ENCODE measurements around the gene PDE6H. TPM values are rescaled to one million over a fixed set of nuclear protein-coding genes. Genes with fewer than 3 reads are reported as not detected.

Gene PDE6H
- total RNA-seq, 1 donor from 2014 or later, result not detected

GRCh38 chr12:14964406-14964805 is 8.4 kb upstream of the PDE6H start:
- intact Hi-C loops (cut with micrococcal nuclease), result no loop called here

GRCh38 chr12:14965221-14965620 is 7.6 kb upstream of the PDE6H start:
- intact Hi-C loops (cut with micrococcal nuclease), result no loop called here

- intact Hi-C loops (cut with micrococcal nuclease), result no loop called here
Observed at GRCh38 chr12:14968478-14968877, 4.4 kb upstream of the PDE6H start.

- intact Hi-C loops (cut with micrococcal nuclease), result no loop called here
Observed at GRCh38 chr12:14970473-14970872, 2.4 kb upstream of the PDE6H start.

GRCh38 chr12:14974633-14975032 is 1.8 kb downstream of the PDE6H start:
- intact Hi-C loops (cut with micrococcal nuclease), result no loop called here

- intact Hi-C loops (cut with micrococcal nuclease), result no loop called here
Observed at GRCh38 chr12:14975457-14975856, 2.6 kb downstream of the PDE6H start.

- intact Hi-C loops (cut with micrococcal nuclease), result no loop called here
Observed at GRCh38 chr12:14976658-14977057, 3.8 kb downstream of the PDE6H start.

- intact Hi-C loops (cut with micrococcal nuclease), result loop anchor here (2.0 kb wide), 1 partner anchor 17 kb away; no protein-coding TSS in a partner anchor
Observed at GRCh38 chr12:14979468-14979867, 6.6 kb downstream of the PDE6H start.

GRCh38 chr12:14981049-14981448 is 8.2 kb downstream of the PDE6H start:
- intact Hi-C loops (cut with micrococcal nuclease), result no loop called here

- intact Hi-C loops (cut with micrococcal nuclease), result no loop called here
Observed at GRCh38 chr12:14982562-14982961, 9.7 kb downstream of the PDE6H start.

- intact Hi-C loops (cut with micrococcal nuclease), result no loop called here
Observed at GRCh38 chr12:14982991-14983390, 10.1 kb downstream of the PDE6H start.

GRCh38 chr12:14984036-14984435 is 11.2 kb downstream of the PDE6H start:
- intact Hi-C loops (cut with micrococcal nuclease), result no loop called here

GRCh38 chr12:14984766-14985285 is 12.0 kb downstream of the PDE6H start:
- intact Hi-C loops (cut with micrococcal nuclease), result no loop called here

GRCh38 chr12:14986449-14986848 is 13.6 kb downstream of the PDE6H start:
- intact Hi-C loops (cut with micrococcal nuclease), result no loop called here

- intact Hi-C loops (cut with micrococcal nuclease), result no loop called here
Observed at GRCh38 chr12:14988035-14988434, 15.2 kb downstream of the PDE6H start.

- intact Hi-C loops (cut with micrococcal nuclease), result no loop called here
Observed at GRCh38 chr12:14989790-14990189, 16.9 kb downstream of the PDE6H start.

GRCh38 chr12:14991069-14991468 is 18.2 kb downstream of the PDE6H start:
- intact Hi-C loops (cut with micrococcal nuclease), result no loop called here

GRCh38 chr12:14992673-14993072 is 19.8 kb downstream of the PDE6H start:
- intact Hi-C loops (cut with micrococcal nuclease), result no loop called here

GRCh38 chr12:14993117-14993516 is 20.3 kb downstream of the PDE6H start:
- intact Hi-C loops (cut with micrococcal nuclease), result no loop called here

- intact Hi-C loops (cut with micrococcal nuclease), result loop anchor here (2.0 kb wide), 1 partner anchor 363 kb away; no protein-coding TSS in a partner anchor
Observed at GRCh38 chr12:14993537-14994266, 20.9 kb downstream of the PDE6H start.

GRCh38 chr12:14994610-14995009 is 21.8 kb downstream of the PDE6H start:
- intact Hi-C loops (cut with micrococcal nuclease), result loop anchor here (1.0 to 2.0 kb wide), 3 partner anchors 33 to 364 kb away; partner anchors contain the start of gene ARHGDIB

- intact Hi-C loops (cut with micrococcal nuclease), result loop anchor here (1.0 to 2.0 kb wide), 6 partner anchors 35 to 365 kb away; partner anchors contain the start of gene ARHGDIB
Observed at GRCh38 chr12:14995583-14996425, 23.0 kb downstream of the PDE6H start.
